ENCODE data around the gene SSTR5. TPM values are rescaled to one million over a fixed set of nuclear protein-coding genes. Genes with fewer than 3 reads are reported as not detected.

The SSTR5 gene
- total and polyA plus RNA-seq, 2 donors from 2014 or later, result 6.7 TPM; not detected in 1

- intact Hi-C loops (cut with DNase I), result no loop called here
- H3K9me3 ChIP-seq (ENCODE audit: control insufficient read depth in 2 of 3, insufficient read depth in 1 of 3, low read length in 3 of 3), result no peaks in the 10 kb centered on the region
- no peak overlapping the region for H3K27ac ChIP-seq (ENCODE audit: low read depth in 2 of 2, low read length in 2 of 2)
- H3K36me3 ChIP-seq (ENCODE audit: control insufficient read depth in 2 of 3, insufficient read depth in 3 of 3, low read length in 3 of 3), result no peaks in the 10 kb centered on the region
- H3K27me3 ChIP-seq (ENCODE audit: control insufficient read depth, insufficient read depth, low read length), result no peaks in the 10 kb centered on the region
- TF ChIP-seq CTCF (IDR thresholded peaks at IDR 0.05; ENCODE audit: borderline replicate concordance, extremely low read depth, insufficient read depth), result no peak
- H3K9ac ChIP-seq (ENCODE audit: low read length in 3 of 3), result no peak overlapping the region
- FAIRE-seq (no peak), DNase-seq (no peak)
- H3K4me3 ChIP-seq (ENCODE audit: low read length in 3 of 3), result no peak overlapping the region
- peaks cover 0 to 4% (median 0%) of the 10 kb centered on the region in 3 donors for H3K4me1 ChIP-seq (ENCODE audit: control insufficient read depth in 2 of 3, insufficient read depth in 2 of 3, low read depth in 1 of 3, low read length in 3 of 3)
Measured at GRCh38 chr16:1129106-1129960, 56.8 kb downstream of the SSTR5 start.

- Histone ChIP-seq H3K36me3 (ENCODE audit: control insufficient read depth in 2 of 3, insufficient read depth in 3 of 3, low read length in 3 of 3) (no peaks in the 10 kb centered on the region), H3K9me3 (ENCODE audit: control insufficient read depth in 2 of 3, insufficient read depth in 1 of 3, low read length in 3 of 3) (no peaks in the 10 kb centered on the region), H3K27me3 (ENCODE audit: control insufficient read depth, insufficient read depth, low read length) (no peaks in the 10 kb centered on the region), H3K9ac (ENCODE audit: low read length in 3 of 3) (no peak overlapping the region), H3K27ac (ENCODE audit: low read depth in 2 of 2, low read length in 2 of 2) (no peak overlapping the region), H3K4me1 (ENCODE audit: control insufficient read depth in 2 of 3, insufficient read depth in 2 of 3, low read depth in 1 of 3, low read length in 3 of 3) (peaks cover 0 to 4% (median 0%) of the 10 kb centered on the region in 3 donors), H3K4me3 (ENCODE audit: low read length in 3 of 3) (no peak overlapping the region)
- FAIRE-seq (no peak), DNase-seq (no peak)
- intact Hi-C loops (cut with DNase I), result no loop called here
- TF ChIP-seq CTCF (IDR thresholded peaks at IDR 0.05; ENCODE audit: borderline replicate concordance, extremely low read depth, insufficient read depth), result no peak
Measured at GRCh38 chr16:1130382-1130781, 57.8 kb downstream of the SSTR5 start.

Other genes with a start within 250 kb of the SSTR5 start
- gene LMF1, start 101.8 kb upstream of the SSTR5 start, total RNA-seq, result 28.6 TPM
- 15.4 TPM for gene LMF1, start 101.8 kb upstream of the SSTR5 start, polyA plus RNA-seq (ENCODE audit: insufficient read depth, low read depth, low replicate concordance)
- 1.0 TPM for gene SOX8, start 91.0 kb upstream of the SSTR5 start, total RNA-seq
- 0.17 TPM for gene SOX8, start 91.0 kb upstream of the SSTR5 start, polyA plus RNA-seq (ENCODE audit: insufficient read depth, low read depth, low replicate concordance)
- not detected for gene C1QTNF8, start 23.5 kb downstream of the SSTR5 start, total RNA-seq
- not detected for gene C1QTNF8, start 23.5 kb downstream of the SSTR5 start, polyA plus RNA-seq (ENCODE audit: insufficient read depth, low read depth, low replicate concordance)
- gene CACNA1H, start 80.4 kb downstream of the SSTR5 start, total RNA-seq, result 20.6 TPM
- gene CACNA1H, start 80.4 kb downstream of the SSTR5 start, polyA plus RNA-seq (ENCODE audit: insufficient read depth, low read depth, low replicate concordance), result 6.4 TPM
- gene TPSG1, start 152.5 kb downstream of the SSTR5 start, total RNA-seq, result 3.4 TPM
- 0.86 TPM for gene TPSG1, start 152.5 kb downstream of the SSTR5 start, polyA plus RNA-seq (ENCODE audit: insufficient read depth, low read depth, low replicate concordance)
- gene TPSB2, start 157.4 kb downstream of the SSTR5 start, total RNA-seq, result 141 TPM
- gene TPSB2, start 157.4 kb downstream of the SSTR5 start, polyA plus RNA-seq (ENCODE audit: insufficient read depth, low read depth, low replicate concordance), result not detected
- gene TPSAB1, start 168.0 kb downstream of the SSTR5 start, total RNA-seq, result 156 TPM
- gene TPSAB1, start 168.0 kb downstream of the SSTR5 start, polyA plus RNA-seq (ENCODE audit: insufficient read depth, low read depth, low replicate concordance), result 1.6 TPM
- gene TPSD1, start 183.3 kb downstream of the SSTR5 start, total RNA-seq, result 7.9 TPM
- gene TPSD1, start 183.3 kb downstream of the SSTR5 start, polyA plus RNA-seq (ENCODE audit: insufficient read depth, low read depth, low replicate concordance), result not detected
- gene UBE2I, start 236.9 kb downstream of the SSTR5 start, total RNA-seq, result 97.1 TPM
- gene UBE2I, start 236.9 kb downstream of the SSTR5 start, polyA plus RNA-seq (ENCODE audit: insufficient read depth, low read depth, low replicate concordance), result 62.2 TPM